Stimulated activated CD4-positive, alpha-beta T cell treated with anti-CD3 and anti-CD28 coated beads, TNF-alpha, amount 100 ng/mL, for 4 hours (primary cell): ENCODE data around the gene RHBDL1.

ENCODE experiments used
- DNase-seq, 3 experiments: peaks; one replicate each; pipeline ENCODE4 v3.0.0-alpha.2; 2020; ENCODE audit warnings: low read depth in 3 of 3

Gene RHBDL1

GRCh38 chr16:672851-673250, 2.6 kb upstream of the RHBDL1 start:
- no peak for DNase-seq

DNA sequence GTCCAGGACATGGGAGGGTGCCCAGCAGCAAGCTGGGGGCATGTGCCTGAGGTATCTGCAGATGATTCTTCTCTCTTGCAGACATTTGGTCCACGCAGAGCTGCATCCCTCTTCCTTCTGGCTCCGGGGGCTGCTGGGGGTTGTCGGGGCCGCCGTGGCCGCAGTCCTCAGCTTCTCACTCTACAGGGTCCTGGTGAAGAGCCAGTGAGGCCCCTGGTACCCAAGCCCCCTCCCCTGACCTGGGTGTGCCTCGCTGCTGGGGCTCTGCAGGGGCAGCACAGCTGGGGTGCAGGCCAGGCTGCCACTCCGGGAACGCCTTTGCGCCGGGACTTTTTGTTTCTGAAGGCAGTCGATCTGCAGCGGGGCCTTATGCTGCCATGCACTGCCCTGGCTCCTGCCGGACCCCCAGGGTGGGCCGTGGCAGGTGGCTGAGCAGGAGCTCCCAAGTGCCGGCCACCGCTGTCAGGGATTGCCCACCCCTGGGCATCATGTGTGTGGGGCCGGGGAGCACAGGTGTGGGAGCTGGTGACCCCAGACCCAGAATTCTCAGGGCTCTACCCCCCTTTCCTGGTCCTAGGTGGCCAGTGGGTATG, 2.0 kb upstream of the RHBDL1 start:
- no peak for DNase-seq

GRCh38 chr16:674214-674881, 1.1 kb upstream of the RHBDL1 start:
- no peak for DNase-seq

DNA sequence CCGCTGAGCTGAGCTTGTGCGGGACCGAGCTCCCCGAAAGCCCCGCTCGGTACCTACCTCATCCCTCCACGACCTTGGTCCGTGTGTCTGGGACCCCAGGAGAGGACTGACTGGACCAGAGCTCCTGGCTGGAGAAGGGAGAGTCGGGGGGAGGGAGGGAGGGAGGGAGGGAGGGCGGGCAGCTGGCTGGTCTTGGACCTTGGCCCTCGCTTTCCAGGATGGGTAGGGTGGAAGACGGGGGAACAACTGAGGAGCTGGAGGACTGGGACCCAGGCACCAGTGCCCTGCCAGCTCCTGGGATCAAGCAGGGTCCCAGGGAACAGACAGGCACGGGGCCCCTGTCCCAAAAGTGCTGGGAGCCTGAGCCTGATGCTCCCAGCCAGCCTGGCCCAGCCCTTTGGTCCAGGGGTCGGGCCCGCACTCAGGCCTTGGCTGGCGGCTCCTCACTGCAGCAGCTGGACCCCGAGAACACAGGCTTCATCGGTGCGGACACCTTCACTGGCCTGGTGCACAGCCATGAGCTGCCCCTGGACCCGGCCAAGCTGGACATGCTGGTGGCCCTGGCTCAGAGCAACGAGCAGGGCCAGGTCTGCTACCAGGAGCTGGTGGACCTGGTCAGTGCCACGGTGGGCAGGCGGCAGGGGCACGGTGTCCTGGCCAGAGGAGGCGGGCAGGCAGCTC, 553 bp downstream of the RHBDL1 start:
- no peak for DNase-seq

DNA sequence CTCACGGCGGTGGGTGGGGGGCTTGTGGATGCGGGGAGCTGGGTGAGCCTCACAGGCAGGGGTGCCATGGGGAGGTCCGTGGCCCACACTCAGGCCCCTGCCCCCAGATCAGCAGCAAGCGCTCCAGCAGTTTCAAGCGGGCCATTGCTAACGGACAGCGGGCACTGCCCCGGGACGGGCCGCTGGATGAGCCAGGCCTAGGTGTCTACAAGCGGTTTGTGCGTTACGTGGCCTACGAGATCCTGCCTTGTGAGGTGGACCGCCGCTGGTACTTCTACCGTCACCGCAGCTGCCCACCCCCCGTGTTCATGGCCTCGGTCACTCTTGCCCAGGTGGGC, 1.1 kb downstream of the RHBDL1 start:
- DNase-seq = no peak

GRCh38 chr16:676913-677312, 1.4 kb downstream of the RHBDL1 start:
- DNase-seq = no peak

DNA sequence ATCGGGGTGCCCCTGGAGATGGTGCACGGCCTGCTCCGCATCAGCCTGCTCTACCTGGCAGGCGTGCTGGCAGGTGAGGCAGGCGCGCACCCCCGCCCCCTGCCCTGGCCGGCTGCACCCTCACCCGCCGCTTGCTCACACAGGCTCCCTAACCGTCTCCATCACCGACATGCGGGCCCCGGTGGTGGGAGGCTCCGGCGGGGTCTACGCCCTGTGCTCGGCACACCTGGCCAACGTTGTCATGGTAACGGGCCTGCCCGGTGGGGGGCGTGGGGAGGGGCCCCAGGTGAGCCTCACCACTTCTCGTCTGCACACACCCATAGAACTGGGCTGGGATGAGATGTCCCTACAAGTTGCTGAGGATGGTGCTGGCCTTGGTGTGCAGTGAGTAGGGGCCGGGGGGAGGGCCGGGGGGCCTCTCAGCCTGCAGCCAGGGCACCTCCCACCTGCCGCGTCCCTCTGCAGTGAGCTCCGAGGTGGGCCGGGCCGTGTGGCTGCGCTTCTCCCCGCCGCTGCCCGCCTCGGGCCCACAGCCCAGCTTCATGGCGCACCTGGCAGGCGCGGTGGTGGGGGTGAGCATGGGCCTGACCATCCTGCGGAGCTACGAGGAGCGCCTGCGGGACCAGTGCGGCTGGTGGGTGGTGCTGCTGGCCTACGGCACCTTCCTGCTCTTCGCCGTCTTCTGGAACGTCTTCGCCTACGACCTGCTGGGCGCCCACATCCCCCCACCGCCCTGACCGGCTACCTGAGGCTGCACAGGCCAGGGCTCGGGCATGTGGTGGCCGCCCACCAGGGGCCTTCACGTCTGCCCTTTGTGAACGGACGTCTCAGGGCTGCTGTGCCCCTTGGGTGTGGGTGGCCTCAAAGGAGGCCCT, 2.1 kb downstream of the RHBDL1 start:
- no peak for DNase-seq

- no peak for DNase-seq
These were observed 2.9 kb downstream of the RHBDL1 start for GRCh38 chr16:678209-678857.

GRCh38 chr16:678858-679813, 3.7 kb downstream of the RHBDL1 start:
- peak in 1 of 3 experiments; percentile 40 for DNase-seq

- DNase-seq = peak; percentile 85
These were observed 4.5 kb downstream of the RHBDL1 start, which contains the start of gene STUB1 for GRCh38 chr16:679814-680624. STUB1 (plus strand) TSS chr16:680410; CDS start chr16:680526, 116 bp downstream.

DNA sequence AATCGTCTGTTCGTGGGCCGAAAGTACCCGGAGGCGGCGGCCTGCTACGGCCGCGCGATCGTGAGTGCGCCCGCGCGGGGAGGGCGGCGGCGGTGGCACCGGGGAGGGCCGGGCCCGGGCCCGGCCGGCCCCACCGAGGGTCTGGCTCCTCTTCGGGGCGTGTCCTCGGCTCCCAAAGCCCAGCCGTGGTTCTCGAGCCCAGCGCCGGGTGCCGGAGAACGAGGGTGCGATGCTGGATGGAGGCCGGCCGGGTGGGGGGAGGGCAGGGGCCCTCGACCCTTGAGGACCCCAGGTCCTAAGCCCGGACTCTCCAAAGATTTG, 5.1 kb downstream of the RHBDL1 start:
- DNase-seq = no peak

GRCh38 chr16:680967-681745, 5.7 kb downstream of the RHBDL1 start:
- DNase-seq = no peak

- DNase-seq = no peak
These were observed 6.4 kb downstream of the RHBDL1 start for GRCh38 chr16:681746-682427.

GRCh38 chr16:682493-683395, 7.3 kb downstream of the RHBDL1 start:
- DNase-seq = no peak

DNA sequence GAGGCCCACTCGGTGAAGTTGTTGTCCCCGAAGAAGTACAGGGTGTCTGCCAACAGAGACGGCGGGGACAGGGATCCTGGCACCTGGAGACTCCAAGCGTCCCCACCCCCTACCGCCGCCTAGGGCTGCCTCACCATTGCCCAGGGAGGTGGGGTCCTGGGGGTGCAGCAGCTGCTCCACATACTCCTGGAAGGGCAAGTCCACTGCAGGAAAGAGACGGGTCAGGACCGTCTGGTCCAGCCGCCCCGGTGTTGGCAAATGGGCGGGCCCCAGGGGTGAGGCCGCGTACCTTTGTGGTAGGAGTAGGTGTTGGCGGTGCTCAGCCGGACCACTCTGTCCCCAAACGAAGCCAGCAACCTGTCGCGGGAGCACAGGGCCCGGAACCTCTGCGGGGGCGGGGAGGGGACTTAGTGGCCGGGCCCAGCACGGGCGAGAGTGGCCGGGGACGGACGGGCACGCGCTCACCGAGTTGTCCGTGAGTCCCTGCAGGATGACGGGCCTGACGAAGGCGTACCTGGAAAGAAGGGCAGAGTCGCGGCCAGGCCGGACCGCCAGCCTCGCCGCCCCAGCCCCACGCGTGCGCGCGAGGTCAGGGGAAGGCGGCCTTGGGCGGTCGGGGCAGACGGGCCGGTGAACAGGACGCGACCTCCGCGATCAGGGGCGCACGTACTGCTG, 8.1 kb downstream of the RHBDL1 start:
- DNase-seq = no peak

DNA sequence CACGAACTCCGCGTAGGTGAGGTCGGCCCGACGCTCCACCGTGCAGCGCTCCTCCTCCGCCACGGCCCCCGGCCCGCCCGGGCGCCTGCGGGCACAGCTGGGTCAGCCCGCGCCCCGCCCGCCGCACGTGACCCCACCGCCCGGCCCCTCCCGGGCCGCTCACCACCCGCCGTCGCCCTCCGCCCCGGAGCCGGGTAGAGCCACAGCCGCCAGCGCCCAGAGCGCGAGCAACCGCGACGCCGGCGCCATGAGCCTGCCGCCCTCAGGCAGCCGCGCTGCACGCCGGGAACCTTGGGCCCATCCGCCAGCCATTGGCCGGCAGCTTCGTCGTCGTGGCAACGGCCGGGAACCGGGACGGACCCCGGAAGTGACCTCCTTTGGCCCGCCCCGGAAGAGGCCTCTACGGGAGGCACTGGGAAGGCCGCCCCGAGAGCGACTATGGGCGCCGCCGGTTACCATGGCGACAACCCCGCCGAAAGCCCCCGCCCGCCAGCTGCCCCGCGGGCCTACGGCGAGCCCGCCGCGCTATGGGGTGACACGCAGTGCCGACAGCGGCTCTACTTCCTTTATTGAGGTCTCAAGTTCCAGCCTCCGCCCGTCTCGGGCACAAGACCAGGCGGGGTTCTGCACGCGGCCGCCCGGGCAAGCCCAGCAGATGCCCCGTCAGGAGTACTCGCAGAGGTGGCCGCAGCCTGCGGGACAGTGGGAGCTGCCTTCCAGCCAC, 8.8 kb downstream of the RHBDL1 start, which contains the start of gene JMJD8:
TSS of gene JMJD8 (minus strand) at position 264 of the 724 bp plus-strand sequence. CDS start at position 249, 15 bp downstream.
- peak; percentile 92 to 95 (median 92) for DNase-seq
